Activated CD4-positive, alpha-beta T cell treated with anti-CD3 and anti-CD28 coated beads, Interleukin-10, Interleukin-2, amounts not matched to agents 100 ng/mL and 50 ng/mL, durations not matched to agents 16 hours and 8 hours (primary cell): ENCODE data around the gene NHSL1.

ENCODE experiments used
- DNase-seq: peaks from one replicate; pipeline ENCODE4 v3.0.0-alpha.2; 2020

NHSL1 gene

GRCh38 chr6:138421608-138422007, 77.7 kb downstream of the NHSL1 start:
- DNase-seq = no peak

GRCh38 chr6:138421089-138421488, 78.2 kb downstream of the NHSL1 start:
- no peak for DNase-seq

- no peak for DNase-seq
These were observed 78.9 kb downstream of the NHSL1 start for GRCh38 chr6:138420356-138420755.

GRCh38 chr6:138419766-138420165, 79.5 kb downstream of the NHSL1 start:
- no peak for DNase-seq

GRCh38 chr6:138418118-138418742, 81.1 kb downstream of the NHSL1 start:
- no peak for DNase-seq

GRCh38 chr6:138417493-138418117, 81.7 kb downstream of the NHSL1 start:
- no peak for DNase-seq

GRCh38 chr6:138416206-138416605, 83.1 kb downstream of the NHSL1 start:
- no peak for DNase-seq

- no peak for DNase-seq
These were observed 84.2 kb downstream of the NHSL1 start for GRCh38 chr6:138415125-138415524.

GRCh38 chr6:138410972-138411880, 88.1 kb downstream of the NHSL1 start:
- DNase-seq = peak; percentile 76

GRCh38 chr6:138410048-138410735, 89.1 kb downstream of the NHSL1 start:
- no peak for DNase-seq

- DNase-seq = peak; percentile 40
These were observed 92.9 kb downstream of the NHSL1 start for GRCh38 chr6:138406443-138406842.

GRCh38 chr6:138405816-138406413, 93.4 kb downstream of the NHSL1 start:
- no peak for DNase-seq

GRCh38 chr6:138404666-138405337, 94.5 kb downstream of the NHSL1 start:
- DNase-seq = no peak

- DNase-seq = peak; percentile 96
These were observed 95.3 kb downstream of the NHSL1 start, which contains the start of gene HEBP2 for GRCh38 chr6:138403801-138404665. Gene HEBP2 (plus strand): TSS chr6:138404223. CDS start chr6:138404496, 273 bp downstream.

GRCh38 chr6:138403324-138403800, 95.9 kb downstream of the NHSL1 start:
- DNase-seq = peak; percentile 36

- no peak for DNase-seq
These were observed 96.5 kb downstream of the NHSL1 start for GRCh38 chr6:138402838-138403187.

- no peak for DNase-seq
These were observed 97.1 kb downstream of the NHSL1 start for GRCh38 chr6:138401960-138402837.

- no peak for DNase-seq
These were observed 99.0 kb downstream of the NHSL1 start for GRCh38 chr6:138400326-138400725.
